ENCODE results near the gene CBS.
"Not testable (repeated sequence)": the region's sequence is repeated elsewhere in the genome, so short reads cannot be mapped to it uniquely, and the experiment has no call there.

- TF ChIP-seq CTCF, EZH2, EZH2phosphoT487 (IDR thresholded peaks at IDR 0.05): not testable (repeated sequence)
Observed at GRCh38 chr21:43101676-43102075, 26.0 kb upstream of the CBS start.

Data from neural progenitor cell (in vitro differentiated cells).